ENCODE results near the gene SGMS1. TPM values are rescaled to one million over a fixed set of nuclear protein-coding genes. Genes with fewer than 3 reads are reported as not detected.
A peak's percentile ranks its signal among the peaks of the same experiment; 100 is the strongest.

SGMS1 gene
- total and polyA plus RNA-seq, 2 experiments from 2014 or later = 15.0 to 34.7 TPM

DNA sequence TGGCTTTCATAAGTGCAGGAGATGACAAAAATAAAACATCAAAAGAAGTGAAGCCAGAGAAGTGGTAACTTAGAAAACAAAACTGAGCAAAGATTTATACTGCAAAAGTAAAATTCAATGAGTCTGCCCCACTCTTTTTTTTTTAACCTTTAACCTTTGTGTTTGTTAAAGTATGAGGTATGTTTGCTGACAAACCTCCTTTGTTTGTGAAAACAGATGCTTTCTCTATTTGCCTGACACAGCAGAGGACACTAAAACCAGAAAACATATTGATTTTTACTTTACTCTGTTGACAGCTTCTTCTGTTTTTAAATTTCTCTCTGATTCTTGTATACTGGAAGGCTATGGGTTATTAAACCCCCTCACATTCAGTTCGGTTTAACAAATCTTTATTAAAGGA is 57.6 kb downstream of the SGMS1 start:
- Mint-ChIP-seq H3K36me3 (ENCODE audit: low read depth) (peaks cover 9% of the 10 kb centered on the region; the same call in 2 of the 3 replicates), H3K9me3 (no peaks in the 10 kb centered on the region), H3K27me3 (ENCODE audit: insufficient read depth, low read depth, poor library complexity) (peaks cover 14% of the 10 kb centered on the region), H3K4me3 (no peak overlapping the region), H3K4me1 (peaks cover 68% of the 10 kb centered on the region), H3K27ac (peak overlapping the region; percentile 54; the same call in 1 of the 2 replicates)
- TF ChIP-seq EZH2phosphoT487 (IDR thresholded peaks at IDR 0.05; ENCODE audit: unreplicated experiment) (no peak), JUNB (IDR thresholded peaks at IDR 0.05; ENCODE audit: unreplicated experiment) (no peak), ZNF331 (CRISPR knock-in tag; IDR thresholded peaks at IDR 0.05; ENCODE audit: low read depth) (no peak), NANOG (IDR thresholded peaks at IDR 0.05; ENCODE audit: borderline replicate concordance) (no peak), CREB1 (CRISPR knock-in tag; IDR thresholded peaks at IDR 0.05; ENCODE audit: low read depth) (no peak), EZH2 (IDR thresholded peaks at IDR 0.05; ENCODE audit: low read depth, unreplicated experiment) (no peak)
- TF ChIP-seq, protein P1, sequence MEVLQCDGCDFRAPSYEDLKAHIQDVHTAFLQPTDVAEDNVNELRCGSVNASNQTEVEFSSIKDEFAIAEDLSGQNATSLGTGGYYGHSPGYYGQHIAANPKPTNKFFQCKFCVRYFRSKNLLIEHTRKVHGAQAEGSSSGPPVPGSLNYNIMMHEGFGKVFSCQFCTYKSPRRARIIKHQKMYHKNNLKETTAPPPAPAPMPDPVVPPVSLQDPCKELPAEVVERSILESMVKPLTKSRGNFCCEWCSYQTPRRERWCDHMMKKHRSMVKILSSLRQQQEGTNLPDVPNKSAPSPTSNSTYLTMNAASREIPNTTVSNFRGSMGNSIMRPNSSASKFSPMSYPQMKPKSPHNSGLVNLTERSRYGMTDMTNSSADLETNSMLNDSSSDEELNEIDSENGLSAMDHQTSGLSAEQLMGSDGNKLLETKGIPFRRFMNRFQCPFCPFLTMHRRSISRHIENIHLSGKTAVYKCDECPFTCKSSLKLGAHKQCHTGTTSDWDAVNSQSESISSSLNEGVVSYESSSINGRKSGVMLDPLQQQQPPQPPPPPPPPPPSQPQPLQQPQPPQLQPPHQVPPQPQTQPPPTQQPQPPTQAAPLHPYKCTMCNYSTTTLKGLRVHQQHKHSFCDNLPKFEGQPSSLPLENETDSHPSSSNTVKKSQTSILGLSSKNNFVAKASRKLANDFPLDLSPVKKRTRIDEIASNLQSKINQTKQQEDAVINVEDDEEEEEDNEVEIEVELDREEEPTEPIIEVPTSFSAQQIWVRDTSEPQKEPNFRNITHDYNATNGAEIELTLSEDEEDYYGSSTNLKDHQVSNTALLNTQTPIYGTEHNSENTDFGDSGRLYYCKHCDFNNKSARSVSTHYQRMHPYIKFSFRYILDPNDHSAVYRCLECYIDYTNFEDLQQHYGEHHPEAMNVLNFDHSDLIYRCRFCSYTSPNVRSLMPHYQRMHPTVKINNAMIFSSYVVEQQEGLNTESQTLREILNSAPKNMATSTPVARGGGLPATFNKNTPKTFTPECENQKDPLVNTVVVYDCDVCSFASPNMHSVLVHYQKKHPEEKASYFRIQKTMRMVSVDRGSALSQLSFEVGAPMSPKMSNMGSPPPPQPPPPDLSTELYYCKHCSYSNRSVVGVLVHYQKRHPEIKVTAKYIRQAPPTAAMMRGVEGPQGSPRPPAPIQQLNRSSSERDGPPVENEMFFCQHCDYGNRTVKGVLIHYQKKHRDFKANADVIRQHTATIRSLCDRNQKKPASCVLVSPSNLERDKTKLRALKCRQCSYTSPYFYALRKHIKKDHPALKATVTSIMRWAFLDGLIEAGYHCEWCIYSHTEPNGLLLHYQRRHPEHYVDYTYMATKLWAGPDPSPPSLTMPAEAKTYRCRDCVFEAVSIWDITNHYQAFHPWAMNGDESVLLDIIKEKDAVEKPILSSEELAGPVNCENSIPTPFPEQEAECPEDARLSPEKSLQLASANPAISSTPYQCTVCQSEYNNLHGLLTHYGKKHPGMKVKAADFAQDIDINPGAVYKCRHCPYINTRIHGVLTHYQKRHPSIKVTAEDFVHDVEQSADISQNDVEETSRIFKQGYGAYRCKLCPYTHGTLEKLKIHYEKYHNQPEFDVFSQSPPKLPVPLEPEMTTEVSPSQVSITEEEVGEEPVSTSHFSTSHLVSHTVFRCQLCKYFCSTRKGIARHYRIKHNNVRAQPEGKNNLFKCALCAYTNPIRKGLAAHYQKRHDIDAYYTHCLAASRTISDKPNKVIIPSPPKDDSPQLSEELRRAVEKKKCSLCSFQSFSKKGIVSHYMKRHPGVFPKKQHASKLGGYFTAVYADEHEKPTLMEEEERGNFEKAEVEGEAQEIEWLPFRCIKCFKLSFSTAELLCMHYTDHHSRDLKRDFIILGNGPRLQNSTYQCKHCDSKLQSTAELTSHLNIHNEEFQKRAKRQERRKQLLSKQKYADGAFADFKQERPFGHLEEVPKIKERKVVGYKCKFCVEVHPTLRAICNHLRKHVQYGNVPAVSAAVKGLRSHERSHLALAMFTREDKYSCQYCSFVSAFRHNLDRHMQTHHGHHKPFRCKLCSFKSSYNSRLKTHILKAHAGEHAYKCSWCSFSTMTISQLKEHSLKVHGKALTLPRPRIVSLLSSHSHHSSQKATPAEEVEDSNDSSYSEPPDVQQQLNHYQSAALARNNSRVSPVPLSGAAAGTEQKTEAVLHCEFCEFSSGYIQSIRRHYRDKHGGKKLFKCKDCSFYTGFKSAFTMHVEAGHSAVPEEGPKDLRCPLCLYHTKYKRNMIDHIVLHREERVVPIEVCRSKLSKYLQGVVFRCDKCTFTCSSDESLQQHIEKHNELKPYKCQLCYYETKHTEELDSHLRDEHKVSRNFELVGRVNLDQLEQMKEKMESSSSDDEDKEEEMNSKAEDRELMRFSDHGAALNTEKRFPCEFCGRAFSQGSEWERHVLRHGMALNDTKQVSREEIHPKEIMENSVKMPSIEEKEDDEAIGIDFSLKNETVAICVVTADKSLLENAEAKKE (CRISPR knock-in tag; IDR thresholded peaks at IDR 0.05) = no peak
- TF ChIP-seq, protein P2, sequence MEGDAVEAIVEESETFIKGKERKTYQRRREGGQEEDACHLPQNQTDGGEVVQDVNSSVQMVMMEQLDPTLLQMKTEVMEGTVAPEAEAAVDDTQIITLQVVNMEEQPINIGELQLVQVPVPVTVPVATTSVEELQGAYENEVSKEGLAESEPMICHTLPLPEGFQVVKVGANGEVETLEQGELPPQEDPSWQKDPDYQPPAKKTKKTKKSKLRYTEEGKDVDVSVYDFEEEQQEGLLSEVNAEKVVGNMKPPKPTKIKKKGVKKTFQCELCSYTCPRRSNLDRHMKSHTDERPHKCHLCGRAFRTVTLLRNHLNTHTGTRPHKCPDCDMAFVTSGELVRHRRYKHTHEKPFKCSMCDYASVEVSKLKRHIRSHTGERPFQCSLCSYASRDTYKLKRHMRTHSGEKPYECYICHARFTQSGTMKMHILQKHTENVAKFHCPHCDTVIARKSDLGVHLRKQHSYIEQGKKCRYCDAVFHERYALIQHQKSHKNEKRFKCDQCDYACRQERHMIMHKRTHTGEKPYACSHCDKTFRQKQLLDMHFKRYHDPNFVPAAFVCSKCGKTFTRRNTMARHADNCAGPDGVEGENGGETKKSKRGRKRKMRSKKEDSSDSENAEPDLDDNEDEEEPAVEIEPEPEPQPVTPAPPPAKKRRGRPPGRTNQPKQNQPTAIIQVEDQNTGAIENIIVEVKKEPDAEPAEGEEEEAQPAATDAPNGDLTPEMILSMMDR (conservative IDR thresholded peaks at IDR 0.05; ENCODE audit: low read depth in 2 of 2) = no peak
- ATAC-seq (no peak), DNase-seq (ENCODE audit: low spot score) (no peak)
- Histone ChIP-seq H3K4me2 (no peak overlapping the region), H3K27ac (ENCODE audit: low read depth) (no peak overlapping the region), H3F3A (replicated peaks; ENCODE audit: low read depth) (peaks cover 5% of the 10 kb centered on the region; the same call in 1 of the 2 replicates), H3K9me2 (ENCODE audit: insufficient read depth) (no peaks in the 10 kb centered on the region), H3K36me3 (ENCODE audit: insufficient read depth) (no peaks in the 10 kb centered on the region), H3K4me3 (no peak overlapping the region), H2AFZ (no peak overlapping the region), H3K79me2 (replicated peaks; ENCODE audit: insufficient read depth) (peaks cover 62% of the 10 kb centered on the region), H4K20me1 (replicated peaks; ENCODE audit: insufficient read depth) (peaks cover 4% of the 10 kb centered on the region; the same call in 1 of the 2 replicates), H3K27me3 (ENCODE audit: insufficient read depth) (no peaks in the 10 kb centered on the region), H3K4me1 (ENCODE audit: insufficient read depth) (peaks cover 72% of the 10 kb centered on the region)
